Mesodermal cell (in vitro differentiated cells): Measurements from ENCODE around the gene RPL10.
A peak's percentile ranks its signal among the peaks of the same experiment; 100 is the strongest.

Experiments
- H3K27ac ChIP-seq: 2 replicates; pipeline ENCODE4 v1.7.0; 2013; ENCODE audit warnings: mild to moderate bottlenecking, low read depth, low read length, moderate library complexity; ENCODE audit not compliant: severe bottlenecking
- H3K36me3 ChIP-seq: 2 replicates; pipeline ENCODE4 v1.7.1; 2013; ENCODE audit warnings: mild to moderate bottlenecking, low read length, moderate library complexity; ENCODE audit not compliant: control insufficient read depth, insufficient read depth
- H3K4me1 ChIP-seq: one replicate; pipeline ENCODE4 v1.7.1; 2013; ENCODE audit warnings: mild to moderate bottlenecking, low read length; ENCODE audit not compliant: insufficient read depth, control insufficient read depth, poor library complexity, severe bottlenecking
- H3K4me3 ChIP-seq: 2 replicates; pipeline ENCODE4 v1.7.0; 2013; ENCODE audit warnings: low read length, control low read depth, mild to moderate bottlenecking; ENCODE audit not compliant: insufficient read depth, poor library complexity, severe bottlenecking; ENCODE audit errors: extremely low read depth
- H3K9me3 ChIP-seq: 2 replicates; pipeline ENCODE4 v1.7.1; 2013; ENCODE audit warnings: mild to moderate bottlenecking, low read length, moderate library complexity; ENCODE audit not compliant: control insufficient read depth
- WGBS, 2 experiments: methylation state at CpG; one replicate each; pipeline ENCODE4 v1.1.5; 2013; ENCODE audit warnings: missing lambda C conversion rate in 2 of 2; ENCODE audit not compliant: insufficient coverage in 2 of 2; 5-methylcytosine and 5-hydroxymethylcytosine counted together

RPL10 gene

DNA sequence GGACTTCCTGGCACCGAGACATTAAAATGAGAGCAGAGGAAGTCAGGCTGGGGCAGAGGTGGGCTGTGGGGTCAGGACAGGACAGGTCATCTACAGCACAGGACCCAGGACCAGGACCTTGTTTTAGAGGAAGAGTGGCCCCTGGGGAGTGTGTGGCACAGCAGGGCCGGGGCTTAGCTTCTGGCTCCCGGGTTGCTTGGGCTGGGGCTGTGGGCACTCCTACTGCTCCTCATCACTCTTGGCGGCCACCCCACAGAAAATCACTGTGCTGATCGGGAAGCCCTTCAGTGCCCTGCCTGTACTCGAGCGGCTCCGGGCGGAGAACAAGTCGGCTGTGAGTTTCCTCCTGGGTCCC is 22.2 kb downstream of the RPL10 start:
- H3K27ac ChIP-seq, result no peak overlapping the region
- peaks cover 3% of the 10 kb centered on the region for H3K4me1 ChIP-seq
- no peak overlapping the region for H3K4me3 ChIP-seq
- H3K9me3 ChIP-seq, result no peaks in the 10 kb centered on the region
- WGBS, 2 experiments, result 80 to 97% methylated on average over 1 to 7 of the region's 10 CpGs
- H3K36me3 ChIP-seq, result no peaks in the 10 kb centered on the region

DNA sequence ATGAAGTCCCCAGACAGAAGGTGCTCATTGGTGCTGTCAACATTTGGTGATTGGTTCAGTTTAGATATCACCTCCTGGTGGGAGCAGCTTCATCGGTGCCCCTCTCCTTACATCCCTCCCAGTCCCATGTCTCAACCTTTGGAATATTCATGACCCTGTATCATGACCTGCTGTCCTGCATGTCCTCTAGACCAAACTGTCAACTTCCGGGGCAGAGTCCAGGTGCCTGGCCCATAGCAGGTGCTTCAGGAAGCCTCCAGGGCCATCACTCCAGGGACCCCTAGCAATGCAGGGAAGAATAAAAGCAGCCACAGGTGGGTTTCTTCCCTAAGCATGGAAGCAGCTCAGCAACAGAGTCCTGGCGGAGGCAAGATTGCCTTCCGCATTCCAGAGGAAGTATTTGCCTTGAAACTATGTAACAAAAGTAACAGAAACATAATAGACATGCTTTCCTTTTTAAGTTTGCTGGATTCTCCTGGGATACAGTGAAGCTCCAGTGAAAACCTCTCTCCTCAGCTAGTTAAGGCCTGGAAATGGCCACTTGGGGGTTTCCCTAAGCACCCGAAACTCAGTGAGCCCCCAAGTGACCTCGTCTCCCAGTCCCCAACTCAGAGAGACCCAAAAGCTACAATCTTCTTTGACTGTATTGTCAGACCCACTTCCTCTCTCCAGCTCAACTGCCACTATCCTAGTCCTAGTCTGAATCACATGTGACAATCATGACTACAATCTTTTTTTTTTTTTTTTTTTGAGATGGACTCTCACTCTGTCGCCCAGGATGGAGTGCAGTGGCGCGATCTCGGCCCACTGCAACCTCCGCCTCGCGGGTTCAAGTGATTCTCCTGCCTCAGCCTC is 29.0 kb downstream of the RPL10 start:
- Histone ChIP-seq H3K36me3 (peaks cover 5% of the 10 kb centered on the region), H3K4me1 (peaks cover 12% of the 10 kb centered on the region), H3K9me3 (no peaks in the 10 kb centered on the region), H3K4me3 (no peak overlapping the region), H3K27ac (no peak overlapping the region)
- 95 to 98% methylated on average over 7 of the region's 13 CpGs for WGBS, 2 experiments

DNA sequence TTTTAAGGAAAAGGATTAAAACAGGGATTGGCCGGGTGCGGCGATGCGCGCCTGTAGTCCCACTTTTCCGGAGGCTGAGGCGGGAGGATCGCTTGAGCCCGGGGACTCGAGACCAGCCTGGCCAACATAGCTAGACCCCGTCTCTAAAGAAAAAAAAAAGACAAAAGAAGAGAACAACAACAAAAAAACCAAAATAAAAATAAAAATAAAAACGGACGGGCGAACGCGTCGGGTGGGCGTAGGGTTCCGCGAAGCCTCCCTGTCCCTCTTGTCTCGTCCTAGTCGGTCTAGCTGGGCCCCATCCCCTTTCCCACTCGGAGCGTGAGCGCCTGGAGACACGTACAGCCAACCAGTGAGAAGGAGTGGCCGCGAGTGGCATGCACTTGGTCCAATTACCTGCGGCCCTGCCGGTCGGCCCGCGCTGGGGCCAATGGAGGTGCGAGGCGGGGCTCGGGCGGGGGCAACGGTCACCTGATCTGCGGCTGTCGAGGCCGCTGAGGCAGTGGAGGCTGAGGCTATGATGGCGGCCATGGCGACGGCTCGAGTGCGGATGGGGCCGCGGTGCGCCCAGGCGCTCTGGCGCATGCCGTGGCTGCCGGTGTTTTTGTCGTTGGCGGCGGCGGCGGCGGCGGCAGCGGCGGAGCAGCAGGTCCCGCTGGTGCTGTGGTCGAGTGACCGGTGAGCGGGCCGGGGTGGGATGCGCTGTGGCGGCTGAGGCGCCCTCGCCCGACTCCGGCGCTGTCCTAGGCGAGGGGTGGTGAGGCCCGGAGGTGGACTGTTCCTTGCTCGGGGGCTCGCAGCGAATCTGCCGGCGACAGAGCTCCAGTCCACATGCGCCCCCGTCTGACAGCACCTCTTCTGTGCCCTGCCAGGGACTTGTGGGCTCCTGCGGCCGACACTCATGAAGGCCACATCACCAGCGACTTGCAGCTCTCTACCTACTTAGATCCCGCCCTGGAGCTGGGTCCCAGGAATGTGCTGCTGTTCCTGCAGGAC is 30.3 kb downstream of the RPL10 start, which contains the start of gene ATP6AP1:
Gene ATP6AP1, plus strand, starts transcription at position 502 of the 996 bp plus-strand sequence. Its CDS starts 16 bp downstream, at position 518.
- H3K4me1 ChIP-seq, result peaks cover 12% of the 10 kb centered on the region
- 14 to 23% methylated on average over 28 to 31 of the region's 87 CpGs for WGBS, 2 experiments
- H3K36me3 ChIP-seq, result peaks cover 16% of the 10 kb centered on the region
- H3K27ac ChIP-seq, result no peak within 1 kb of the TSS
- no peaks in the 10 kb centered on the region for H3K9me3 ChIP-seq
- peak within 1 kb of the TSS; percentile 59 for H3K4me3 ChIP-seq

- H3K27ac ChIP-seq, result no peak overlapping the region
- H3K9me3 ChIP-seq, result no peaks in the 10 kb centered on the region
- H3K4me3 ChIP-seq, result peak overlapping the region; percentile 59
- H3K36me3 ChIP-seq, result peaks cover 26% of the 10 kb centered on the region
- H3K4me1 ChIP-seq, result peaks cover 9% of the 10 kb centered on the region
- WGBS, 2 experiments, result 100% methylated on average over 2 of the region's 2 CpGs; no CpG with 5 or more reads in 1 of the 2 experiments
Measured at GRCh38 chrX:154429711-154430110, 31.5 kb downstream of the RPL10 start.

DNA sequence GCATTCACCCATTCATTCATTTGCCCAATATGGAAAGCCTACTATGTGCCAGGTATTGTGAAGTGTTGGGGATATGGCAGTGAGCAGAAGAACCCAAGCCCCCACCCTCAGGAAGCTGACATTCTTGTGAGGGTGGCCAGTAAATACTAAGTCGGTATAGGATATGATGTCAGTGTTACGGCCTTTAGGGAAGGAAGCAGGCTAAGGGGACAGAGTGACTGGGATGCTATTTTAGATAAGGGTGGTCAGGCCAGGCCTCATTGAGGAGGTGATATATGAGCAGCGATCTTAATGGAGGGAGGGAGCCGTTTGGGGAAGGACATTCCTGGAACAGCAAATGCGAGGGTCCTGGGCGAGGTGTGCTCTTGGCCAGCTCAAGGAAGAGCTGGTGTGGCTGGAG is 32.3 kb downstream of the RPL10 start:
- Histone ChIP-seq H3K4me1 (peaks cover 9% of the 10 kb centered on the region), H3K4me3 (no peak overlapping the region)

GRCh38 chrX:154430916-154431315 is 32.7 kb downstream of the RPL10 start:
- Histone ChIP-seq H3K4me1 (peaks cover 9% of the 10 kb centered on the region), H3K36me3 (peaks cover 32% of the 10 kb centered on the region), H3K4me3 (no peak overlapping the region), H3K27ac (no peak overlapping the region), H3K9me3 (no peaks in the 10 kb centered on the region)
- 83 to 85% methylated on average over 3 to 4 of the region's 7 CpGs for WGBS, 2 experiments

More for the DNA sequence above, 32.3 kb downstream of the RPL10 start:
- peaks cover 28% of the 10 kb centered on the region for H3K36me3 ChIP-seq
- 94 to 100% methylated on average over 1 to 3 of the region's 6 CpGs for WGBS, 2 experiments
- H3K27ac ChIP-seq, result no peak overlapping the region
- no peaks in the 10 kb centered on the region for H3K9me3 ChIP-seq

DNA sequence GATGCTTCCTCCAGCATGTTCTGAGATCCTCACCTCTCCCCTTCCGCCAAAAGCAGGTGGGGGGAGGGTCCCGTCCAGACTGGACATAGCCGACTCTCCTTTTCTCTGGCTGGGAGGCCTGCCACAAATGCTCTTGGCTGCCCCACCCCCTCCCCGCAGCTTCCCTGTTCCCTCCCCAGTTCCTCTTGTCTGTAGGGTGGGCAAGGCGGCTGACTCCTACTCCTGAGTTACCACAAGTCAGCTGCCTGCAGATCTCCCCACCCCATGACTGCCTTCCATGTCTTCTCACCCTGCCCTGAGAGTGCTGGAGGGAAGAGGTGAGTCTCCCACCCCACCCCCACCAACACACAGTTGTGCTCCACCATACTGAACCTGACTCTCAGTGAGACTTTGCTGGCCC is 33.2 kb downstream of the RPL10 start:
- 100% methylated on average over 1 of the region's 5 CpGs; no CpG with 5 or more reads in 1 of the 2 experiments for WGBS, 2 experiments
- Histone ChIP-seq H3K9me3 (no peaks in the 10 kb centered on the region), H3K36me3 (peaks cover 33% of the 10 kb centered on the region), H3K4me3 (no peak overlapping the region), H3K4me1 (peaks cover 9% of the 10 kb centered on the region), H3K27ac (no peak overlapping the region)

DNA sequence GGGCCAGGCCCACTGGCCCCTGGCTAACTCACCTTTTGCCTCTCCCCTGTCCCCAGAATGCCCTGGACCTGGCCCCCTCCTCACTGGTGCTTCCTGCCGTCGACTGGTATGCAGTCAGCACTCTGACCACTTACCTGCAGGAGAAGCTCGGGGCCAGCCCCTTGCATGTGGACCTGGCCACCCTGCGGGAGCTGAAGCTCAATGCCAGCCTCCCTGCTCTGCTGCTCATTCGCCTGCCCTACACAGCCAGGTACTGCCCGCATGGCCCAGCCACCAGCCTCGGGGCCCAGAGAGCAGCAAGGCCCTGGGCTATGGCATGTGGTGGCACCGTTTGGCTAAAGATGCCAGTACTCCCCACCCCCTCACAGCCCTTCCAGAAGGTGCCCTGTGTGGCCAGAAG is 34.0 kb downstream of the RPL10 start:
- H3K9me3 ChIP-seq, result no peaks in the 10 kb centered on the region
- H3K36me3 ChIP-seq, result peaks cover 33% of the 10 kb centered on the region
- H3K4me3 ChIP-seq, result no peak overlapping the region
- peaks cover 9% of the 10 kb centered on the region for H3K4me1 ChIP-seq
- 100% methylated on average over 2 to 3 of the region's 8 CpGs for WGBS, 2 experiments
- H3K27ac ChIP-seq, result no peak overlapping the region

GRCh38 chrX:154433605-154434004 is 35.4 kb downstream of the RPL10 start:
- Histone ChIP-seq H3K9me3 (no peaks in the 10 kb centered on the region), H3K36me3 (peaks cover 37% of the 10 kb centered on the region)

GRCh38 chrX:154434394-154435168 is 36.4 kb downstream of the RPL10 start:
- Histone ChIP-seq H3K27ac (no peak overlapping the region), H3K36me3 (peaks cover 42% of the 10 kb centered on the region), H3K4me3 (no peak overlapping the region), H3K9me3 (no peaks in the 10 kb centered on the region), H3K4me1 (peaks cover 16% of the 10 kb centered on the region)
- WGBS, 2 experiments, result 100% methylated on average over 3 of the region's 7 CpGs; no CpG with 5 or more reads in 1 of the 2 experiments

More at GRCh38 chrX:154433605-154434004, 35.4 kb downstream of the RPL10 start:
- Histone ChIP-seq H3K4me1 (peaks cover 12% of the 10 kb centered on the region), H3K27ac (no peak overlapping the region), H3K4me3 (no peak overlapping the region)
- no CpG with 5 or more reads among the region's 7 CpGs for WGBS, 2 experiments
